GM12878 (cell line): ENCODE data around the gene KNTC1. TPM values are rescaled to one million over a fixed set of nuclear protein-coding genes. Genes with fewer than 3 reads are reported as not detected.

ENCODE experiments used
- CBX5 ChIP-seq: sonication (generic); IDR thresholded peaks from 2 replicates; pipeline ENCODE4 v1.6.1; 2016; ENCODE audit warnings: low read depth, moderate library complexity, mild to moderate bottlenecking, inconsistent platforms
- CREB1 ChIP-seq: IDR thresholded peaks from 2 replicates; pipeline ENCODE4 v1.6.1; 2012; ENCODE audit warnings: low read depth, mild to moderate bottlenecking, inconsistent platforms
- E2F8 ChIP-seq: fragments of 450-650 bp; IDR thresholded peaks from 2 replicates; pipeline ENCODE4 v1.6.1; 2018; ENCODE audit warnings: mild to moderate bottlenecking, low read depth, moderate library complexity; ENCODE audit not compliant: partially characterized antibody
- EGR1 ChIP-seq, 2 experiments: IDR thresholded peaks; 1 replicate in 1 of 2; 2 replicates in 1 of 2; pipeline ENCODE4 v1.6.1; 2011 to 2012; ENCODE audit warnings: low read depth in 2 of 2, low read length in 2 of 2, borderline replicate concordance in 1 of 2, mild to moderate bottlenecking in 1 of 2, moderate library complexity in 1 of 2
- MLLT1 ChIP-seq: fragments of 450-650 bp; IDR thresholded peaks from 2 replicates; pipeline ENCODE4 v1.6.1; 2016; ENCODE audit warnings: mild to moderate bottlenecking
- NFYB ChIP-seq: IDR thresholded peaks from 2 replicates; pipeline ENCODE4 v1.6.1; 2011; ENCODE audit warnings: low read depth, mild to moderate bottlenecking, low read length, improper control_type of control experiment, moderate library complexity; ENCODE audit not compliant: insufficient read depth
- NR2C1 ChIP-seq: fragments of 450-650 bp; IDR thresholded peaks from 2 replicates; pipeline ENCODE4 v1.6.1; 2017; ENCODE audit warnings: antibody characterized with exemption, mild to moderate bottlenecking, moderate library complexity
- POU2F2 ChIP-seq: IDR thresholded peaks from 3 replicates; pipeline ENCODE4 v1.6.1; 2011; ENCODE audit warnings: low read depth, mild to moderate bottlenecking, low read length, borderline replicate concordance
- RB1 ChIP-seq: fragments of 450-650 bp; formaldehyde crosslinking; IDR thresholded peaks from 2 replicates; pipeline ENCODE4 v1.6.1; 2017; ENCODE audit warnings: mild to moderate bottlenecking, borderline replicate concordance
- SP1 ChIP-seq: IDR thresholded peaks from one replicate; pipeline ENCODE4 v1.6.1; 2011; ENCODE audit warnings: low read depth, low read length
- STAT3 ChIP-seq: IDR thresholded peaks from 2 replicates; pipeline ENCODE4 v1.6.1; 2011; ENCODE audit warnings: low read depth, low read length, improper control_type of control experiment
- TARDBP ChIP-seq: IDR thresholded peaks from 2 replicates; pipeline ENCODE4 v1.6.1; 2016; ENCODE audit warnings: borderline replicate concordance
- YY1 ChIP-seq: IDR thresholded peaks from 2 replicates; pipeline ENCODE4 v1.6.1; 2011; ENCODE audit warnings: low read depth, mild to moderate bottlenecking, low read length
- ZBED1 ChIP-seq: IDR thresholded peaks from 2 replicates; pipeline ENCODE4 v1.6.1; 2016; ENCODE audit warnings: borderline replicate concordance
- ZZZ3 ChIP-seq: IDR thresholded peaks from 2 replicates; pipeline ENCODE4 v1.6.1; 2011; ENCODE audit warnings: low read depth; ENCODE audit not compliant: control insufficient read depth, insufficient read length
- polyA plus RNA-seq, 11 experiments: library from polyadenylated mRNA; depleted of rRNA in 4 of 11; unstranded in 6 of 11; stranded (reverse) in 5 of 11; fragments of >200 nt; fragmentation: Nextera tagmentation in 4 of 11; fragmentation: Illumina TruSeq in 1 of 11; extraction: Ambion mirVana in 4 of 11; extraction: Trizol in 1 of 11; gene quantifications; 1 replicate in 1 of 11; 2 replicates in 10 of 11; pipeline versions ENCODE4 v1.2.1 to v1.2.3, GENCODE V29; 2011 to 2016; ENCODE audit warnings: inconsistent platforms in 2 of 11, missing spikeins in 2 of 11, low read depth in 1 of 11
- total RNA-seq, 4 experiments: library from RNA; depleted of rRNA in 3 of 4; stranded (reverse); fragments of >200 nt in 3 of 4; fragmentation: Illumina TruSeq in 1 of 4; extraction: Trizol in 1 of 4; gene quantifications; 2 replicates each; pipeline versions ENCODE4 v1.2.1 to v1.2.3, GENCODE V29; 2013 to 2021
- TF ChIP-seq, protein P1 (sequence below): fragments of 450-650 bp; IDR thresholded peaks from 2 replicates; pipeline ENCODE4 v1.6.1; 2017; ENCODE audit warnings: mild to moderate bottlenecking, low read depth, inconsistent platforms; ENCODE audit not compliant: poor library complexity, severe bottlenecking
- TF ChIP-seq, protein P2 (sequence below): fragments of 450-650 bp; IDR thresholded peaks from 2 replicates; pipeline ENCODE4 v1.6.1; 2017; ENCODE audit warnings: low read depth, mild to moderate bottlenecking, moderate library complexity

Gene KNTC1
- total and polyA plus RNA-seq, 10 of the 15 experiments (the other 5 are each of a cell fraction or from before 2014, with no cell fraction given) = 37.2 to 118 (median 76.3) TPM

GRCh38 chr12:122526683-122527477, at the start of gene KNTC1, which contains the start of gene RSRC2 (continued):
- TF ChIP-seq MLLT1 = peak; percentile 91
- TF ChIP-seq CREB1 = peak; percentile 56; the same call in 1 of the 2 replicates
- TF ChIP-seq E2F8 = peak; percentile 99
- 0 out of 2 replicates have a peak, but pooled peaks have one; percentile 48 for TF ChIP-seq NFYB
- peak; percentile 76 for TF ChIP-seq NR2C1
- peak; percentile 91; the same call in 2 of the 3 replicates for TF ChIP-seq POU2F2
- no peak for TF ChIP-seq STAT3
- TF ChIP-seq ZBED1 = peak; percentile 23
- peak; percentile 78 for TF ChIP-seq SP1
- 0 out of 2 replicates have a peak, but pooled peaks have one; percentile 64 for TF ChIP-seq CBX5
- TF ChIP-seq YY1 = peak; percentile 99
- TF ChIP-seq RB1 = peak; percentile 100
- TF ChIP-seq, protein P1, sequence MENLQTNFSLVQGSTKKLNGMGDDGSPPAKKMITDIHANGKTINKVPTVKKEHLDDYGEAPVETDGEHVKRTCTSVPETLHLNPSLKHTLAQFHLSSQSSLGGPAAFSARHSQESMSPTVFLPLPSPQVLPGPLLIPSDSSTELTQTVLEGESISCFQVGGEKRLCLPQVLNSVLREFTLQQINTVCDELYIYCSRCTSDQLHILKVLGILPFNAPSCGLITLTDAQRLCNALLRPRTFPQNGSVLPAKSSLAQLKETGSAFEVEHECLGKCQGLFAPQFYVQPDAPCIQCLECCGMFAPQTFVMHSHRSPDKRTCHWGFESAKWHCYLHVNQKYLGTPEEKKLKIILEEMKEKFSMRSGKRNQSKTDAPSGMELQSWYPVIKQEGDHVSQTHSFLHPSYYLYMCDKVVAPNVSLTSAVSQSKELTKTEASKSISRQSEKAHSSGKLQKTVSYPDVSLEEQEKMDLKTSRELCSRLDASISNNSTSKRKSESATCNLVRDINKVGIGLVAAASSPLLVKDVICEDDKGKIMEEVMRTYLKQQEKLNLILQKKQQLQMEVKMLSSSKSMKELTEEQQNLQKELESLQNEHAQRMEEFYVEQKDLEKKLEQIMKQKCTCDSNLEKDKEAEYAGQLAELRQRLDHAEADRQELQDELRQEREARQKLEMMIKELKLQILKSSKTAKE = peak; percentile 52
- TF ChIP-seq, protein P2, sequence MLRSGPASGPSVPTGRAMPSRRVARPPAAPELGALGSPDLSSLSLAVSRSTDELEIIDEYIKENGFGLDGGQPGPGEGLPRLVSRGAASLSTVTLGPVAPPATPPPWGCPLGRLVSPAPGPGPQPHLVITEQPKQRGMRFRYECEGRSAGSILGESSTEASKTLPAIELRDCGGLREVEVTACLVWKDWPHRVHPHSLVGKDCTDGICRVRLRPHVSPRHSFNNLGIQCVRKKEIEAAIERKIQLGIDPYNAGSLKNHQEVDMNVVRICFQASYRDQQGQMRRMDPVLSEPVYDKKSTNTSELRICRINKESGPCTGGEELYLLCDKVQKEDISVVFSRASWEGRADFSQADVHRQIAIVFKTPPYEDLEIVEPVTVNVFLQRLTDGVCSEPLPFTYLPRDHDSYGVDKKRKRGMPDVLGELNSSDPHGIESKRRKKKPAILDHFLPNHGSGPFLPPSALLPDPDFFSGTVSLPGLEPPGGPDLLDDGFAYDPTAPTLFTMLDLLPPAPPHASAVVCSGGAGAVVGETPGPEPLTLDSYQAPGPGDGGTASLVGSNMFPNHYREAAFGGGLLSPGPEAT = peak; percentile 99
- TF ChIP-seq TARDBP = 0 out of 2 replicates have a peak, but pooled peaks have one; percentile 28
- peak in 1 of 2 experiments; percentile 83; a peak in 1 of 3 replicates for TF ChIP-seq EGR1 (IDR thresholded peaks at IDR 0.05; ENCODE audit: borderline replicate concordance in 1 of 2, low read depth in 2 of 2, low read length in 2 of 2)
- TF ChIP-seq ZZZ3 = no peak
